ENCODE data around the gene SSC5D.
A peak's percentile ranks its signal among the peaks of the same experiment; 100 is the strongest.

Gene SSC5D

GRCh38 chr19:55443045-55443823, 45.0 kb upstream of the SSC5D start, which contains the start of gene SHISA7 (continued):
- no peak for TF ChIP-seq SALL2 (tag by site-specific recombination; IDR thresholded peaks at IDR 0.05; ENCODE audit: borderline replicate concordance)
- no peak for TF ChIP-seq ZNF707 (tag by site-specific recombination; IDR thresholded peaks at IDR 0.05)
- TF ChIP-seq, protein P1, sequence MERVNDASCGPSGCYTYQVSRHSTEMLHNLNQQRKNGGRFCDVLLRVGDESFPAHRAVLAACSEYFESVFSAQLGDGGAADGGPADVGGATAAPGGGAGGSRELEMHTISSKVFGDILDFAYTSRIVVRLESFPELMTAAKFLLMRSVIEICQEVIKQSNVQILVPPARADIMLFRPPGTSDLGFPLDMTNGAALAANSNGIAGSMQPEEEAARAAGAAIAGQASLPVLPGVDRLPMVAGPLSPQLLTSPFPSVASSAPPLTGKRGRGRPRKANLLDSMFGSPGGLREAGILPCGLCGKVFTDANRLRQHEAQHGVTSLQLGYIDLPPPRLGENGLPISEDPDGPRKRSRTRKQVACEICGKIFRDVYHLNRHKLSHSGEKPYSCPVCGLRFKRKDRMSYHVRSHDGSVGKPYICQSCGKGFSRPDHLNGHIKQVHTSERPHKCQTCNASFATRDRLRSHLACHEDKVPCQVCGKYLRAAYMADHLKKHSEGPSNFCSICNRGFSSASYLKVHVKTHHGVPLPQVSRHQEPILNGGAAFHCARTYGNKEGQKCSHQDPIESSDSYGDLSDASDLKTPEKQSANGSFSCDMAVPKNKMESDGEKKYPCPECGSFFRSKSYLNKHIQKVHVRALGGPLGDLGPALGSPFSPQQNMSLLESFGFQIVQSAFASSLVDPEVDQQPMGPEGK (tag by site-specific recombination; IDR thresholded peaks at IDR 0.05) = peak; percentile 47; the same call in 1 of the 2 replicates
- no peak for TF ChIP-seq ZSCAN30 (tag by site-specific recombination; IDR thresholded peaks at IDR 0.05)
- TF ChIP-seq, protein P2, sequence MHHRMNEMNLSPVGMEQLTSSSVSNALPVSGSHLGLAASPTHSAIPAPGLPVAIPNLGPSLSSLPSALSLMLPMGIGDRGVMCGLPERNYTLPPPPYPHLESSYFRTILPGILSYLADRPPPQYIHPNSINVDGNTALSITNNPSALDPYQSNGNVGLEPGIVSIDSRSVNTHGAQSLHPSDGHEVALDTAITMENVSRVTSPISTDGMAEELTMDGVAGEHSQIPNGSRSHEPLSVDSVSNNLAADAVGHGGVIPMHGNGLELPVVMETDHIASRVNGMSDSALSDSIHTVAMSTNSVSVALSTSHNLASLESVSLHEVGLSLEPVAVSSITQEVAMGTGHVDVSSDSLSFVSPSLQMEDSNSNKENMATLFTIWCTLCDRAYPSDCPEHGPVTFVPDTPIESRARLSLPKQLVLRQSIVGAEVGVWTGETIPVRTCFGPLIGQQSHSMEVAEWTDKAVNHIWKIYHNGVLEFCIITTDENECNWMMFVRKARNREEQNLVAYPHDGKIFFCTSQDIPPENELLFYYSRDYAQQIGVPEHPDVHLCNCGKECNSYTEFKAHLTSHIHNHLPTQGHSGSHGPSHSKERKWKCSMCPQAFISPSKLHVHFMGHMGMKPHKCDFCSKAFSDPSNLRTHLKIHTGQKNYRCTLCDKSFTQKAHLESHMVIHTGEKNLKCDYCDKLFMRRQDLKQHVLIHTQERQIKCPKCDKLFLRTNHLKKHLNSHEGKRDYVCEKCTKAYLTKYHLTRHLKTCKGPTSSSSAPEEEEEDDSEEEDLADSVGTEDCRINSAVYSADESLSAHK (tag by site-specific recombination; IDR thresholded peaks at IDR 0.05) = no peak
- no peak for TF ChIP-seq ZNF621 (tag by site-specific recombination; IDR thresholded peaks at IDR 0.05)
- TF ChIP-seq ATF2 (tag by site-specific recombination; IDR thresholded peaks at IDR 0.05; ENCODE audit: low read depth) = no peak
- no peak for TF ChIP-seq BCL11B (tag by site-specific recombination; IDR thresholded peaks at IDR 0.05; ENCODE audit: low read depth)
- TF ChIP-seq, protein P3, sequence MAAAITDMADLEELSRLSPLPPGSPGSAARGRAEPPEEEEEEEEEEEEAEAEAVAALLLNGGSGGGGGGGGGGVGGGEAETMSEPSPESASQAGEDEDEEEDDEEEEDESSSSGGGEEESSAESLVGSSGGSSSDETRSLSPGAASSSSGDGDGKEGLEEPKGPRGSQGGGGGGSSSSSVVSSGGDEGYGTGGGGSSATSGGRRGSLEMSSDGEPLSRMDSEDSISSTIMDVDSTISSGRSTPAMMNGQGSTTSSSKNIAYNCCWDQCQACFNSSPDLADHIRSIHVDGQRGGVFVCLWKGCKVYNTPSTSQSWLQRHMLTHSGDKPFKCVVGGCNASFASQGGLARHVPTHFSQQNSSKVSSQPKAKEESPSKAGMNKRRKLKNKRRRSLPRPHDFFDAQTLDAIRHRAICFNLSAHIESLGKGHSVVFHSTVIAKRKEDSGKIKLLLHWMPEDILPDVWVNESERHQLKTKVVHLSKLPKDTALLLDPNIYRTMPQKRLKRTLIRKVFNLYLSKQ (tag by site-specific recombination; IDR thresholded peaks at IDR 0.05; ENCODE audit: borderline replicate concordance) = no peak
- TF ChIP-seq ZNF660 (tag by site-specific recombination; IDR thresholded peaks at IDR 0.05) = 0 out of 2 replicates have a peak, but pooled peaks have one; percentile 48
- TF ChIP-seq OSR2 (tag by site-specific recombination; IDR thresholded peaks at IDR 0.05) = no peak
- 0 out of 2 replicates have a peak, but pooled peaks have one; percentile 35 for TF ChIP-seq GLI4 (tag by site-specific recombination; IDR thresholded peaks at IDR 0.05)
- TF ChIP-seq, protein P4, sequence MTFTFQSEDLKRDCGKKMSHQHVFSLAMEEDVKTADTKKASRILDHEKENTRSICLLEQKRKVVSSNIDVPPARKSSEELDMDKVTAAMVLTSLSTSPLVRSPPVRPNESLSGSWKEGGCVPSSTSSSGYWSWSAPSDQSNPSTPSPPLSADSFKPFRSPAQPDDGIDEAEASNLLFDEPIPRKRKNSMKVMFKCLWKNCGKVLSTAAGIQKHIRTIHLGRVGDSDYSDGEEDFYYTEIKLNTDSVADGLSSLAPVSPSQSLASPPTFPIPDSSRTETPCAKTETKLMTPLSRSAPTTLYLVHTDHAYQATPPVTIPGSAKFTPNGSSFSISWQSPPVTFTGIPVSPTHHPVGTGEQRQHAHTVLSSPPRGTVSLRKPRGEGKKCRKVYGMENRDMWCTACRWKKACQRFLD (tag by site-specific recombination; IDR thresholded peaks at IDR 0.05) = no peak
- no peak for TF ChIP-seq ZNF157 (tag by site-specific recombination; IDR thresholded peaks at IDR 0.05)
- no peak for TF ChIP-seq FEZF1 (tag by site-specific recombination; IDR thresholded peaks at IDR 0.05)
- peak; percentile 19; the same call in 1 of the 2 replicates for TF ChIP-seq KLF8 (tag by site-specific recombination; IDR thresholded peaks at IDR 0.05)
